Anterior cingulate cortex (tissue), 58 donors: ENCODE results near the gene NAV2.

ENCODE experiments used
- DNase-seq, 58 donors: peaks; one replicate each; lab custom pipeline; 2025; lab: John Stamatoyannopoulos, UW

The NAV2 gene

GRCh38 chr11:19712281-19713195, at the start of gene NAV2:
NAV2 (plus strand) TSS chr11:19712837; CDS start chr11:19713696, 859 bp downstream.
- peak; percentile 45 to 95 (median 89) for DNase-seq

GRCh38 chr11:19663206-19663605, 49.4 kb upstream of the NAV2 start:
- DNase-seq: no peak

GRCh38 chr11:19664886-19665548, 47.6 kb upstream of the NAV2 start:
- DNase-seq: peak in 46 of 58 donors; percentile 10 to 89 (median 56)

- peak in 32 of 58 donors; percentile 19 to 91 (median 54) for DNase-seq
Measured at GRCh38 chr11:19666951-19667350, 45.7 kb upstream of the NAV2 start.

GRCh38 chr11:19669511-19669910, 43.1 kb upstream of the NAV2 start:
- DNase-seq: no peak

- DNase-seq: peak in 2 of 58 donors; percentile 19 to 36
Measured at GRCh38 chr11:19670030-19670791, 42.4 kb upstream of the NAV2 start.

GRCh38 chr11:19672586-19673206, 39.9 kb upstream of the NAV2 start:
- DNase-seq: no peak

GRCh38 chr11:19673924-19674729, 38.5 kb upstream of the NAV2 start:
- DNase-seq: peak in 43 of 58 donors; percentile 16 to 80 (median 52)

- DNase-seq: no peak
Measured at GRCh38 chr11:19674836-19675235, 37.8 kb upstream of the NAV2 start.

- DNase-seq: no peak
Measured at GRCh38 chr11:19675397-19675796, 37.2 kb upstream of the NAV2 start.

GRCh38 chr11:19676475-19677380, 35.9 kb upstream of the NAV2 start:
- DNase-seq: peak in 6 of 58 donors; percentile 8 to 32 (median 17)

GRCh38 chr11:19677381-19678080, 35.1 kb upstream of the NAV2 start:
- DNase-seq: no peak

- DNase-seq: peak in 40 of 58 donors; percentile 17 to 89 (median 43)
Measured at GRCh38 chr11:19679952-19680828, 32.4 kb upstream of the NAV2 start.

GRCh38 chr11:19680829-19681368, 31.7 kb upstream of the NAV2 start:
- no peak for DNase-seq

- DNase-seq: peak in 4 of 58 donors; percentile 18 to 50 (median 34)
Measured at GRCh38 chr11:19683141-19683805, 29.4 kb upstream of the NAV2 start.
